IPS-20b (cell line): ENCODE data around the gene PI4KA.
"Not testable (repeated sequence)": the region's sequence is repeated elsewhere in the genome, so short reads cannot be mapped to it uniquely, and the experiment has no call there.

Experiments used
- H3K27ac ChIP-seq: one replicate; pipeline ENCODE4 v1.5.1; 2013; ENCODE audit warnings: low read length
- H3K27me3 ChIP-seq: 2 replicates; pipeline ENCODE4 v1.6.1; 2013; ENCODE audit warnings: mild to moderate bottlenecking, low read length, inconsistent platforms; ENCODE audit not compliant: insufficient read depth
- H3K36me3 ChIP-seq: 2 replicates; pipeline ENCODE4 v1.6.1; 2013; ENCODE audit warnings: low read depth, mild to moderate bottlenecking, inconsistent platforms, low read length, moderate library complexity; ENCODE audit not compliant: insufficient read depth
- H3K4me1 ChIP-seq: 2 replicates; pipeline ENCODE4 v1.6.1; 2013; ENCODE audit warnings: mild to moderate bottlenecking, control low read depth, inconsistent platforms, low read length, moderate library complexity; ENCODE audit not compliant: insufficient read depth
- H3K4me3 ChIP-seq: 2 replicates; pipeline ENCODE4 v1.5.1; 2013; ENCODE audit warnings: mild to moderate bottlenecking, low read length, inconsistent platforms
- H3K9ac ChIP-seq: 2 replicates; pipeline ENCODE4 v1.6.1; 2013; ENCODE audit warnings: low read depth, mild to moderate bottlenecking, inconsistent platforms, low read length, moderate library complexity
- H3K9me3 ChIP-seq: 2 replicates; pipeline ENCODE4 v1.6.1; 2013; ENCODE audit warnings: mild to moderate bottlenecking, low read depth, low read length, inconsistent platforms; ENCODE audit not compliant: insufficient read depth

PI4KA gene

GRCh38 chr22:20858615-20859416 lies at the start of gene PI4KA, which contains the start of gene SNAP29:
Gene PI4KA, minus strand, starts transcription at chr22:20858811. Its CDS starts 86 bp downstream, at chr22:20858725.
Gene SNAP29, plus strand, starts transcription at chr22:20859007. Its CDS starts 104 bp downstream, at chr22:20859111.
- Histone ChIP-seq H3K9ac (peak within 1 kb of the TSS; percentile 88), H3K27me3 (peaks cover 8% of the 10 kb centered on the region; the same call in 1 of the 2 replicates), H3K27ac (peak within 1 kb of the TSS; percentile 52), H3K4me1 (peaks cover 5% of the 10 kb centered on the region; the same call in 1 of the 2 replicates), H3K4me3 (peak within 1 kb of the TSS; percentile 95), H3K36me3 (no peaks in the 10 kb centered on the region; the same call in 1 of the 2 replicates), H3K9me3 (no peaks in the 10 kb centered on the region)

- H3K9ac ChIP-seq: no peak overlapping the region
- H3K9me3 ChIP-seq: no peaks in the 10 kb centered on the region
- no peak overlapping the region for H3K27ac ChIP-seq
- no peaks in the 10 kb centered on the region for H3K4me1 ChIP-seq
- H3K27me3 ChIP-seq: no peaks in the 10 kb centered on the region
- no peak overlapping the region for H3K4me3 ChIP-seq
- H3K36me3 ChIP-seq: no peaks in the 10 kb centered on the region
These were observed 47.8 kb upstream of the PI4KA start for GRCh38 chr22:20906387-20906767.

DNA sequence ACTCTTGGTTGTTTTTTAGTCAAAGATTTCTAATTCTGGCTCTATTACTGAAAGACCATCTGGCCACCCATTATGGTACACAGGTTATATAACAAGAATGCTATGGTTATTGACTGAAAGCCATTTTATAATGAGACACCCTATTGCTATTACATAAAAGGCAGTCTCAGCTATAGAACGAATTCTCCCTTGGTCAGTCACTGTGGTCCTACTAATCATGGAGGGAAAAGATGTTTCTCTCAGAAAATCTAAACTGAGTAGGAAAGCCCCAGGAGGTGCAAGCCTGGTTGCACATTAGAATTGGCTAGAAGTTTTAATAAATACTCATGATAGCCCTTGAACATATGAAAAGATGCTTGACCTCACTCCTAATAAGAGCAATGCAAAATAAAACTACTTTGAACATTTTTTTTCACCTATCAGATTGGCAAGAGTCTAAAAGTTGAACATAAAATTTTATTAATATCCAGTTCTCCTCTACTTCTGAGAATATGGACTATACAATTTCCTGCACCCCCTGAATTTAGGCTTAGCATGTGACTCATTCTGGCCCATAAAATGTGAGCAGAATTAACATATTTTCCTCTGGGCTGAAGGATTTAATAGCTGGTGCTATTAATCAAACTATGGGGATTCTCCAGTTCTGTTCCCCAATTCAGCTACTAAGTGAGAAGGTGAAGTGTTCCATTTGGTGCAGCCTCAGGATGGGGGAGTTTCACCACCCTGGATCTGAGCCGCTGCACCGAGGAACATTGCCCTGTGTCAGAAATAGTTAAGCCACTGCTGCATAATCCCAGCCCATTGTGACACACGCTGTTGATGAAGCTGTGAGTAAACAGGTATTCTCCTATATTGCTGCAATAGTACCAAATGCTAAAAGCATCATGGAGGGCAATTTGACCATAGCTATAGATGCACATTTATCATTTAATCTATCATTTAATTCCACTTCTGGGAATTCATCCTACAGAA lies 47.1 kb upstream of the PI4KA start:
- Histone ChIP-seq H3K27ac (no peak overlapping the region), H3K9ac (no peak overlapping the region), H3K9me3 (no peaks in the 10 kb centered on the region), H3K4me1 (no peaks in the 10 kb centered on the region), H3K4me3 (no peak overlapping the region), H3K27me3 (no peaks in the 10 kb centered on the region), H3K36me3 (no peaks in the 10 kb centered on the region)

DNA sequence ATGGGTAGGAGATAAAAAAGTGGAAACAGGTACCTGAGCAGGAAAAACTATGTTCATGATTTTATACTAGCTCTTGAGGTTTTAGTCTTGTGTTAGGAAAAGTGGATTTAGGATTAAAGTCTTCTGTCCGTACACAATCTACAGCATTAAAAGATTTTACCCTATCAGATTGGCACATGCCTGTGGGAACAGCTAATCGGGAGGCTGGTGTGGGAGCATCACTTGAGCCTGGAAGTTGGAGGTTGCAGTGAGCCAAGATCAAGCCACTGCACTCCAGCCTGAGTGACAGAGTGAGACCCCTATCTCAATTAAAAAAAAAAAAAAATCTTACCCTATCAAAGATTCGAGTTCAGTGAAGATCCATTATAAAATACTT lies 46.4 kb upstream of the PI4KA start:
- Histone ChIP-seq H3K27me3 (no peaks in the 10 kb centered on the region), H3K9ac (no peak overlapping the region), H3K9me3 (no peaks in the 10 kb centered on the region), H3K27ac (no peak overlapping the region), H3K4me1 (no peaks in the 10 kb centered on the region), H3K4me3 (no peak overlapping the region), H3K36me3 (no peaks in the 10 kb centered on the region)

- Histone ChIP-seq H3K27ac (no peak overlapping the region), H3K9me3 (no peaks in the 10 kb centered on the region), H3K36me3 (no peaks in the 10 kb centered on the region), H3K9ac (no peak overlapping the region), H3K4me1 (no peaks in the 10 kb centered on the region), H3K4me3 (no peak overlapping the region), H3K27me3 (no peaks in the 10 kb centered on the region)
These were observed 45.7 kb upstream of the PI4KA start for GRCh38 chr22:20904008-20904979.

- Histone ChIP-seq H3K9me3 (no peaks in the 10 kb centered on the region), H3K9ac (no peak overlapping the region), H3K27ac (no peak overlapping the region), H3K36me3 (no peaks in the 10 kb centered on the region), H3K27me3 (no peaks in the 10 kb centered on the region), H3K4me1 (no peaks in the 10 kb centered on the region), H3K4me3 (no peak overlapping the region)
These were observed 44.5 kb upstream of the PI4KA start for GRCh38 chr22:20903093-20903492.

- not testable (repeated sequence) for H3K9ac ChIP-seq, H3K36me3 ChIP-seq, H3K27ac ChIP-seq, H3K4me1 ChIP-seq, H3K27me3 ChIP-seq, H3K4me3 ChIP-seq, H3K9me3 ChIP-seq
These were observed 42.8 kb upstream of the PI4KA start for GRCh38 chr22:20901093-20902033.

- Histone ChIP-seq H3K27me3 (no peaks in the 10 kb centered on the region), H3K4me1 (no peaks in the 10 kb centered on the region), H3K27ac (no peak overlapping the region), H3K4me3 (no peak overlapping the region), H3K9me3 (no peaks in the 10 kb centered on the region), H3K9ac (no peak overlapping the region), H3K36me3 (no peaks in the 10 kb centered on the region)
These were observed 41.3 kb upstream of the PI4KA start for GRCh38 chr22:20899827-20900423.

GRCh38 chr22:20897737-20898136 lies 39.1 kb upstream of the PI4KA start:
- not testable (repeated sequence) for H3K4me1 ChIP-seq, H3K4me3 ChIP-seq, H3K9ac ChIP-seq, H3K36me3 ChIP-seq, H3K9me3 ChIP-seq, H3K27me3 ChIP-seq, H3K27ac ChIP-seq

GRCh38 chr22:20890975-20891374 lies 32.4 kb upstream of the PI4KA start:
- Histone ChIP-seq H3K27ac (no peak overlapping the region), H3K36me3 (peaks cover 26% of the 10 kb centered on the region), H3K4me1 (no peaks in the 10 kb centered on the region), H3K4me3 (no peak overlapping the region), H3K27me3 (no peaks in the 10 kb centered on the region), H3K9ac (no peak overlapping the region), H3K9me3 (no peaks in the 10 kb centered on the region)
